Heart right ventricle (tissue), 16 donors: ENCODE measurements around the gene ZCCHC2. TPM values are rescaled to one million over a fixed set of nuclear protein-coding genes. Genes with fewer than 3 reads are reported as not detected.

Experiments
- ATAC-seq, 8 donors: fragments of 200-7000 bp; cut with Tn5 transposase; one replicate each; pipeline ENCODE4 v1.9.1; 2020; ENCODE audit warnings: mild to moderate bottlenecking in 8 of 8, moderate library complexity in 8 of 8, moderate number of reproducible peaks in 1 of 8
- DNase-seq, 2 donors: peaks; one replicate each; pipeline ENCODE4 v3.0.0-alpha.2; 2020
- H3K27ac ChIP-seq, 10 donors: fragments of 200-600 bp; sonication (generic) in 2 of 10; one replicate each; pipeline versions ENCODE4 v1.5.0 to v1.8.0; 2020 to 2022; ENCODE audit warnings: mild to moderate bottlenecking in 3 of 10
- H3K27me3 ChIP-seq, 7 donors: fragments of 200-600 bp; one replicate each; pipeline ENCODE4 v1.8.0; 2021 to 2022; ENCODE audit warnings: mild to moderate bottlenecking in 2 of 7
- H3K36me3 ChIP-seq, 9 donors: fragments of 200-600 bp; sonication (generic) in 1 of 9; one replicate each; pipeline versions ENCODE4 v1.5.0 to v1.8.0; 2020 to 2022; ENCODE audit warnings: mild to moderate bottlenecking in 2 of 9
- H3K4me1 ChIP-seq, 9 donors: fragments of 200-600 bp; sonication (generic) in 1 of 9; one replicate each; pipeline versions ENCODE4 v1.5.0 to v1.8.0; 2020 to 2022; ENCODE audit warnings: mild to moderate bottlenecking in 4 of 9
- H3K4me3 ChIP-seq, 10 donors: fragments of 200-600 bp; sonication (generic) in 2 of 10; one replicate each; pipeline versions ENCODE4 v1.5.0 to v1.8.0; 2020 to 2022; ENCODE audit warnings: mild to moderate bottlenecking in 7 of 10, moderate library complexity in 2 of 10
- H3K9me3 ChIP-seq, 11 donors: fragments of 200-600 bp in 10 of 11; sonication (generic) in 2 of 11; one replicate each; pipeline versions ENCODE4 v1.5.0 to v1.8.0; 2013 to 2022; ENCODE audit warnings: mild to moderate bottlenecking in 2 of 11, control low read depth in 1 of 11, moderate library complexity in 1 of 11
- WGBS, 2 donors: extraction: QIAGEN DNeasy Blood & Tissue Kit; methylation state at CpG; one replicate each; pipeline ENCODE4 v1.1.7; 2013; ENCODE audit warnings: inconsistent platforms in 1 of 2; 5-methylcytosine and 5-hydroxymethylcytosine counted together
- intact Hi-C, 10 donors: fragments of 100-400 bp; cut with DNase I; formaldehyde crosslinking; loops; one replicate each; pipeline versions ENCODE4 v1.11.1 to v1.14.2; 2022
- polyA plus RNA-seq, 2 donors: library from polyadenylated mRNA; stranded (reverse); fragments of 200-250 nt; gene quantifications; one replicate each; pipeline ENCODE4 v1.2.3, GENCODE V29; 2013
- total RNA-seq, 10 donors: library from RNA; stranded (reverse); fragmentation: NEBNext Ultra II Directional in 3 of 10; extraction: Animal tissue kit (Norgen Biotek cat#: 25700) in 3 of 10; gene quantifications; one replicate each; pipeline versions ENCODE4 v1.2.1 to v1.2.4, GENCODE V29; 2021 to 2023
- TF ChIP-seq, protein P1 (sequence below), 9 donors: fragments of 200-600 bp; sonication (generic) in 2 of 9; IDR thresholded peaks; one replicate each; pipeline versions ENCODE4 v1.5.0 to v1.8.0; 2021 to 2022; ENCODE audit warnings: antibody characterized with exemption in 9 of 9, mild to moderate bottlenecking in 5 of 9, moderate library complexity in 1 of 9
- donor health status: Arrhythmogenic right ventricular cardiomyopathy.
- donor health status: ischemic (EF 13 %, LVEDD 7.1; RV severe dilation, severe dysfunction).
- donor health status: healthy with polysubstance abuse.
- donor health status: DM: no; HTN: yes; CAD: no.
- donor health status: DM: no; HTN: no; CAD: no.
- donor health status: ischemic (EF 25% LVEDD 6.9; RV normal size, moderate dysfunction).
- donor health status: ischemic (EF 25% LVEDD 5.7; RV mildly dilated, moderate dysfunction).
- donor health status: healthy.
- donor health status: DM: yes; HTN: yes; CAD: no.
- donor health status: Ischemic cardiomyopathy.
- donor health status: ischemic (EF 35%, LVEDD 5.7; RV mildly dilated, moderate dysfunction).
- donor health status: nonischemic (EF 11% LVEDD 7.7; RV severe dilation, severe dysfunction).
- donor health status: DM: yes; HTN: yes; CAD: no.
- donor health status: PGD.
- donor health status: ischemic (EF 29% LVEDD 5.4; RV normal size, mild dysfunction).
- donor health status: nonischemic (EF 23%, LVEDD 6.1; RV moderate dilation, normal function).

ZCCHC2 gene
- total and polyA plus RNA-seq, 12 donors: 7.0 to 45.3 (median 19.1) TPM

DNA sequence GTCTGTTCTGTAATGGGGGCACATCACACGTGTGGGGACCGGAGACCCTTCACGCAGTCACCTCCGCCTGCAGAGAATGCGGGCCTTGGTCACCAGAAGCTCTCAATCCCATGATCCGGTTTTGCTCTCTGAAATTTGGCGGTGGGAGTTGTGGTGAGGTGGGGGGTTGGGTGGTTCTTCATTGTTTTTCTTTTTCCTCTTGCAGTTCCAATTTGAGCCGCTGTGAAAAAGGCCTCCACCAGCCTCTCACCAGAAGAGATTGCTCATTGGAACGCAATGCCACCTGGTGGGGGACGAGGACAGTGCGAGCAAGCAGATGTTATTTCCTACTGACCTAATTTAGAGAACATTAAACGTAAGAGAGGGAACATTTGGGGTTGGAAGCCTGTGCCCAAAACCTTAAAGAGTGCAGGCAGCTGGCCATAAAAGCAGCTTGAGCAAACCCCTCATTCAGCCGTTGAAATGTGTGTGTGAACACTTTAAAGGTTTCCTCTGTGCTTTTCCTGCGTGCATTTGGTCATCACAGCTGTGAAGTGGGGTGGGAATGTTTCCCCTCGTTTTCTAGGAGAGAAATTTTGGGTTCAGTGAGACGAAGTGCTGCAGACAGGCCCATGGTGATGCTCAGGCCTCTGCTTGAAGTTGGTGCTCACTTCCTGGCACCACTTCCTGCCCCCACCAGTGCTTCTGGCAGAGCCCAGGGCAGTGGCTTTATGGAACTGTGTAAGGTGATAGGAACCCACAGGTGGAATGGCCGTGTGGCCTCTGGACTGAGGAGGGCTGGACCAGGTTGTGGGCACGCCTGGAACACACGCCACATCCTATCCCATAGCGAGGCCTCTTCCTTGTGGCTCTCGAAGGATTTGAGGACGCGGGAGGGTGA lies 61.7 kb downstream of the ZCCHC2 start:
- no peaks in the 10 kb centered on the region for H3K9me3 ChIP-seq
- H3K27me3 ChIP-seq: no peaks in the 10 kb centered on the region
- DNase-seq (peak; percentile 75 to 89), ATAC-seq (peak; percentile 72 to 91 (median 87))
- H3K4me3 ChIP-seq: peak overlapping the region in 4 of 10 donors; percentile 9 to 25 (median 20)
- peaks cover 0 to 32% (median 0%) of the 10 kb centered on the region in 9 donors for H3K36me3 ChIP-seq
- WGBS, 2 donors: 32 to 33% methylated on average over 23 of the region's 23 CpGs
- TF ChIP-seq, protein P1, sequence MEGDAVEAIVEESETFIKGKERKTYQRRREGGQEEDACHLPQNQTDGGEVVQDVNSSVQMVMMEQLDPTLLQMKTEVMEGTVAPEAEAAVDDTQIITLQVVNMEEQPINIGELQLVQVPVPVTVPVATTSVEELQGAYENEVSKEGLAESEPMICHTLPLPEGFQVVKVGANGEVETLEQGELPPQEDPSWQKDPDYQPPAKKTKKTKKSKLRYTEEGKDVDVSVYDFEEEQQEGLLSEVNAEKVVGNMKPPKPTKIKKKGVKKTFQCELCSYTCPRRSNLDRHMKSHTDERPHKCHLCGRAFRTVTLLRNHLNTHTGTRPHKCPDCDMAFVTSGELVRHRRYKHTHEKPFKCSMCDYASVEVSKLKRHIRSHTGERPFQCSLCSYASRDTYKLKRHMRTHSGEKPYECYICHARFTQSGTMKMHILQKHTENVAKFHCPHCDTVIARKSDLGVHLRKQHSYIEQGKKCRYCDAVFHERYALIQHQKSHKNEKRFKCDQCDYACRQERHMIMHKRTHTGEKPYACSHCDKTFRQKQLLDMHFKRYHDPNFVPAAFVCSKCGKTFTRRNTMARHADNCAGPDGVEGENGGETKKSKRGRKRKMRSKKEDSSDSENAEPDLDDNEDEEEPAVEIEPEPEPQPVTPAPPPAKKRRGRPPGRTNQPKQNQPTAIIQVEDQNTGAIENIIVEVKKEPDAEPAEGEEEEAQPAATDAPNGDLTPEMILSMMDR (IDR thresholded peaks at IDR 0.05): peak; percentile 91 to 98 (median 94)
- peaks cover 0 to 30% (median 16%) of the 10 kb centered on the region in 9 donors for H3K4me1 ChIP-seq
- H3K27ac ChIP-seq: peak overlapping the region in 7 of 10 donors; percentile 19 to 53 (median 39)
- intact Hi-C loops: loop anchor here (1.0 to 10.0 kb wide), 17 partner anchors 38 to 400 kb away; partner anchors contain the start of genes PHLPP1 (in 4 of the 10), PIGN (in 4 of the 10), RELCH (in 4 of the 10) and TNFRSF11A (in 3 of the 10)

DNA sequence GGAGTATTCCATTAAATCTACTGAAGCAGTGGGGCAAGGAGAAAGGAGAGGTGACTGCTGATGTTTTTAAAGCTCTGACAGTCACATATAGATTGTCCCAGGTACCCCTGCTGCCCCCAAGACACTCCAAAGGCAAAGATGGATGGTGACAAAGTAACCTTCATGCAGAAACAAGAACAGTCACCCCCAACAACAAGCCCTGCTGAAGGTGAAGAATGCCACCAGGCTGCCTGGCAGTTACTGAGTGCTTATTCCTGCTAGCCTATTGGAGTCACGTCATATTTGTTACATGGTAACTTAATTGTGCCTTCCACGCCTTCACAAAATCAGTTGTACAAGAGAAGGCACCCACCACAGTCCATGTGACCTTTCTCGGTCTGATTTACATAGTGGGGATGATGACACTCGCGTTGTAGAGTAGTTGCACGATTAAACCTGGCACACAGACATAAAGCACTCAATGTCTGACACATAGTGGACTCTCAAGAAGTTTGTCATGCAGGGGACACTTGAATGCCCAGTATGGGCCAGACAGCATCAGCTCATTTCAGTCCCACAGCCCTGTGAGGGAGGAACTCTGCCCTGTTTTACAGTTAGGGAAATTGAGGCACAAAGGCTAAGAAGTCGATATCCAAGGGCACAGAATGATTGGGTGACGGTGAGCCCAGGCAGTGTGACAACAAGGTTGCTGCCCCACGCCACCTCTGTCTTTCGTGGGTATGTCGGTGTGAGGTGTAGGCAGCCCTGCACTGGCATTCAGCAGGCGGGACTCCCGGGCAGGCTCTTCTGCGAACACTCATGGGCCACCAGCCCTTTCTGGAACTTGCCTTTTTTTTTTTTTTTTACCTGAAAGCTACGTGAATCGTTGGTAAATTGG lies 62.7 kb downstream of the ZCCHC2 start:
- Histone ChIP-seq H3K36me3 (peaks cover 0 to 23% (median 0%) of the 10 kb centered on the region in 9 donors), H3K27ac (no peak overlapping the region), H3K4me1 (peaks cover 0 to 30% (median 16%) of the 10 kb centered on the region in 9 donors), H3K4me3 (peak overlapping the region in 2 of 10 donors; percentile 14 to 25), H3K27me3 (no peaks in the 10 kb centered on the region), H3K9me3 (no peaks in the 10 kb centered on the region)
- intact Hi-C loops: loop anchor here (1.0 to 10.0 kb wide), 13 partner anchors 37 to 401 kb away; partner anchors contain the start of genes PHLPP1 (in 5 of the 10), PIGN (in 3 of the 10), RELCH (in 3 of the 10) and TNFRSF11A (in 3 of the 10)
- no peak for ATAC-seq
- WGBS, 2 donors: 76 to 82% methylated on average over 16 of the region's 16 CpGs
- TF ChIP-seq, protein P1 (IDR thresholded peaks at IDR 0.05): no peak
- DNase-seq: no peak

DNA sequence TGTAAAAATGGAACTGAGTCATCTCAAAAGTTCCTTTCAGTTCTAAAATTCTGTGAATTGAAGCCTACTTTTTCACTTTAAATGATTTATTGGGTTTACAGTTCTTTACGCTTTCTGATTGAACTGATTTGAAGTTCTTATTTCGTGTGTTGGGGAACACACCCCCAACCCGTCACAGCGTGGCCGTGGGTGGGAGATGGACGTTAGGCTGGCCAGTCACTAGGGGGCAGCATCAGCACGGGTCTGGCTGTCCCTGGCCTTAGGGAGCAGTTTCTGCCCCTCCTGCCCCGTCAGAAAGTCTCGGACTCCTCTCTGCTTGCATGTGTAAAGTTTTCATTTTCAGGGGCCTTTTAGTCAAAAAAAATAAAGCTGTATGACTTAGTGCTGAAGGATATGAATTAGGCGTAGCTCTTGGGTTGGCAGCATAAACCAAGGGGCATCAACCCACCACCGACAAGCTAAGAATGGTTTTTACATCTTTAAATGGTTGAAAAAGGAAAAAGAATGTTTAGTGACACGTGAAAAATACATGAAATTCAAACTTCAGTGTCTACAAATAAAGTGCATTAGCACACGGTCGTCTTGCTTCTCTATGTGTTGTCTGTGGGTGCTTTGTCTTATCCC lies 63.4 kb downstream of the ZCCHC2 start:
- Histone ChIP-seq H3K4me1 (peaks cover 3 to 37% (median 21%) of the 10 kb centered on the region in 9 donors), H3K27ac (no peak overlapping the region), H3K27me3 (no peaks in the 10 kb centered on the region), H3K36me3 (peaks cover 0 to 23% (median 0%) of the 10 kb centered on the region in 9 donors), H3K4me3 (peak overlapping the region in 2 of 10 donors; percentile 14 to 25), H3K9me3 (no peaks in the 10 kb centered on the region)
- ATAC-seq (peak; percentile 66 to 89 (median 80)), DNase-seq (peak; percentile 78 to 84)
- TF ChIP-seq, protein P1 (IDR thresholded peaks at IDR 0.05): peak; percentile 77 to 97 (median 93)
- 17 to 30% methylated on average over 14 of the region's 14 CpGs for WGBS, 2 donors
- intact Hi-C loops: loop anchor here (1.0 to 10.0 kb wide), 13 partner anchors 36 to 401 kb away; partner anchors contain the start of genes PHLPP1 (in 5 of the 10), PIGN (in 3 of the 10), RELCH (in 3 of the 10) and TNFRSF11A (in 3 of the 10)
